GM18517 (cell line): Measurements from ENCODE around the gene MTG1.
"Not testable (repeated sequence)": the region's sequence is repeated elsewhere in the genome, so short reads cannot be mapped to it uniquely, and the experiment has no call there.

Source experiments
- ATAC-seq: cut with Tn5 transposase; IDR thresholded peaks from one replicate; pipeline ENCODE4 v1.9.1; 2021; ENCODE audit warnings: mild to moderate bottlenecking, moderate library complexity; ENCODE audit not compliant: unreplicated experiment

Gene MTG1

GRCh38 chr10:133421336-133422222 is 27.6 kb downstream of the MTG1 start:
- no peak for ATAC-seq

DNA sequence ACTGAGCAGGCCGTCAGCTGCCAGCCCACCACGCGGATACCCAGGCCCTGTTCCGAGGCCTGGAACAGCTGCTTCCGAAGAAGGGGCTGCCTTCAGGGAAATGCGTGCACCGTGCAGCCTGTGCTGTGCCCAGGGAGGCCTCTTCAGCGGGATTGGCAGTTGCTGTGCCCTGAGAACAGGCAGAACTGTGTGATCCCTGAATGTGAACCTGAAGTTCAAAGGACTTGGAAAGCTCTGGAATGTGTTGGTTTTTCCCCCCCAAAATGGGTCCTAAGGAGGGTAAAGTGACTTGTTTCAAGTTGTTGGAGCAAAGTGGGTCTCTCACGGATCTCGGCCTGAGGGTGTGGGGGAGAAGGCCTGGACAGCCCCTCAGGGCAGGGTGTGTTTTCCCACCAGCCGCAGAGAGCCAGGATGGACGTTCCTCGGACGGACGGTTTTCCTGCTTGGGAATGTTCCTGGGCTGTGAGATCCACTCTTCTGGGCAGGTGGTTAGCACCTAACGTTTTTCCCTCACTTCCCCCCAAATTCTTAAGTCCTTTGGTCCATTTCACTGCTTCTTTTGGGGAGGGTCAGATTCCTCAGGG is 28.4 kb downstream of the MTG1 start:
- no peak for ATAC-seq

GRCh38 chr10:133422807-133423771 is 29.1 kb downstream of the MTG1 start:
- no peak for ATAC-seq

GRCh38 chr10:133424102-133424501 is 30.1 kb downstream of the MTG1 start:
- not testable (repeated sequence) for ATAC-seq

GRCh38 chr10:133424601-133425000 is 30.6 kb downstream of the MTG1 start, which contains the start of gene SPRN:
TSS of gene SPRN (minus strand) at chr10:133424625. CDS start at chr10:133423681, 944 bp downstream.
- ATAC-seq: not testable (repeated sequence)

- not testable (repeated sequence) for ATAC-seq
Measured at GRCh38 chr10:133429571-133429970, 35.6 kb downstream of the MTG1 start.

DNA sequence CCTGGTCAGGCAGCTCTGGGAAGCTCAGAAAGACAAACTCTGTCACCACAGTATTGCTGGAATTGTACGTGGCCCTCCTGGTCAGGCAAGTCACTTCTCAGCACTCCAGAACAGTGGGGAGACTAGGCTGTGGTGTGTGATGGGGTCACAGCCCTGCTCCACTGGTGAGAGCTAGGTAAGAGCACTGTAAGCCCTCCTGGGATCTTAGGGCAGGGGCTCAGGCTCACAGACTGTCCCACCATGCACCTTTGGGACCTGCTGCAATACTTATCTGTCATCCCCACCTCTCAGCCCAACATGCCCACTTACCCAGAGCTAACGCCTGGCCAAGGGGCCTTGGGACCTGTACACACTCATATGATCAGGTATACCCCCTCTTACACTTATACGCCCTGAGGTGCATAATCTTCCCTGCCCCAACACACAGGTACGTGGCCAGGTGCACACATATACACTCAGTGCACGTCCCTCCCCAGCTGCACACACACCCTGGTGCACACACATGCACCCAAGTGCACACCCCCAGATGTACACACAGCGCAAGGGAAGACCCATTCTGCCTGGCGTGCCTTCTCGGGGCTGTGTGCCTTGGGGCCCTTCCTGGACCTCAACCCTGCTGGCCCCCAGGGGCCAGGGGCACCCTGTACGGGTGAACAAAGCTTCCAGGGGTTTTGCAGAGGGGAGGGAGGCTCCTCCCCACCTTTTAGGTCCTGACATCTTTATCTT is 38.1 kb downstream of the MTG1 start:
- ATAC-seq: not testable (repeated sequence)

DNA sequence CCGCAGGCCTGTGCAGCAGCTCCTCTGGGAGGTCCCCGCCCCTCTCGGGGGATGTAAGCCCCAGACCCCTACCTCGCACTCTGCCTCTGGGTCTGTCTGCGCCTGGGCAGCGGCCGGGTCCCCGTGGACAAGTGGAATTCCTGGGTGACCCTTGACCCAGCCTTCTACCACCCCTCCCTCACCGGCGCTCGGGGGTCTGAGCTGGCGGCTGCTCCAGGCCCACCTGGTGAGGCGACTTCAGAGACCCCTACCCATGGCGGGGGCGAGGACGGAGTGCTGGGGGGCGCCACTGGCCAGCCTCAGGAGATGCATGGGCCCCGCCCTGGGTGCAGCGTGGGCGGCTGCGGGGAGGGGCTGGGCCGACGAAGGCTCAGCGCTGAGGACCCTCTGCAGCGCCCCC is 38.8 kb downstream of the MTG1 start:
- not testable (repeated sequence) for ATAC-seq

DNA sequence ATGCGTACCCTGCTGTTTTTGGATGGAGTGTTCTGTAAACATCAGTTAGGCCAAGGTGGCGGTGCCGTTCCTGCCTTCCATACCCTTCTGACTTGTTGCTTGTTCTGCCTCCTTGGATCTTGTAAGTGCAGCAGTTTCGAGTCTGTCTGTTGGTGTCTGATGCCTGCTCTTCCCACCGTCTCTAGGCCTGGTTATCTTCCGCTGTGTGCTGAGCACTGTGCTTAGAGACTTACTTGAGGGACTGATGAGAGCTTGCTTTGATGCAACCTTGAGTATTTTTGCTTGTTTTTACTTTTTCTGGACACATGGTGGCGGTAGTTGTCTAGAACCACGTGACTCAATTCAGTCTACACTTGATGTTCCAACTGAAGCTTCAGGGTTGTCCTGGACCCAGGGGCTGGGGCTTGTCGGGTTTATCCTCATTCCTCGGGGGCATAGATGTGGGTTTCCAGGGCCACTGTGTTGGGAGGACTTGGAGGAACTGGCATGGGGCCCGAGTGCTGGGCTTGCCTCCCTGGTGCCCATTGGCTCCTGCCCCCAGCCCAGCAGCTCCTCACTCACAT is 44.8 kb downstream of the MTG1 start:
- no peak for ATAC-seq

DNA sequence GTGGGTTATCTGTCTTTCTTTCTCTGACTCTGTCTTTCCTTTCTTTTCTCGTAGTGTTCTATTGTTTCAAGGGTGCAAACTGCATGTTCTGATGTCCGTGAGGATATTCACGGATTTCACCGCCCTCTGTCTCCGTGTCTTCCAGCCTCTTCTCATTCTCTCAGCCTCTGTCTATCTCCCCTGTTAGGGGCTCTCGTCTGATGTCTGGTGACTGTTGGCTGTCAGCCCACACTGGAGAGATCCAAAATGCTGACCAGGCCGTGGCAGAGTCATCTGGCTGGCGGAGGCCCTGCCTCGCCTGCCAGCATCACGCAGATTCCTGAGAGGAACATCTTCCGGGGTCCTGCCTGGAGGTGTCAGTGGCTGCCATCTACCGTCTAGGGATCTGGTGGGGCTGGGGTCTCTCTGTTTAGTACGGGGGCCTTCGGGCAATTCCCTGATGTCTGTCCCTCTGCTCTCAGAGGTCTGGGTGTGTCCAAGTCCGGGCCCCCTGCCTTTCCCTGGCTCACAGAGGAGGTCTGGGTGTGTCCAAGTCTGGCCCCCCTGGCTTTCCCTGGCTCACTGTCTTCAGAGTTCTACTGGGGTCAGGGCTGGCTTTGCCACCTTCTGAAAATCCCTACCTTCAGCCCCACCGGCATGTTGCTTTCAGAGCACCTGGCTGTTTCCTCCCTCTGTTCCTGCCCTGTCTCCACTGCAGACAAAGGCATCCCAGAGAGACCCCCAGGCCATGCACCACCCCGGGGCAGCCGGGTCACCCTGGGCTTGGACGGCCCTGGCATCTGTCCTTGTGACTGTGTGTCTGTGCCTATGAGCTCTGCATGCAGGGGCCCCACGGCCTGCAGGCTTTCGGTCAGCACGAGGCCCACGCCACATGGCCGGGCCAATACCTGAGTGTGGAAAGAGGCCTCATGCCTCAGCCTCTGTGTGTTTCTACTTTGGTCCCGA is 45.8 kb downstream of the MTG1 start:
- no peak for ATAC-seq

DNA sequence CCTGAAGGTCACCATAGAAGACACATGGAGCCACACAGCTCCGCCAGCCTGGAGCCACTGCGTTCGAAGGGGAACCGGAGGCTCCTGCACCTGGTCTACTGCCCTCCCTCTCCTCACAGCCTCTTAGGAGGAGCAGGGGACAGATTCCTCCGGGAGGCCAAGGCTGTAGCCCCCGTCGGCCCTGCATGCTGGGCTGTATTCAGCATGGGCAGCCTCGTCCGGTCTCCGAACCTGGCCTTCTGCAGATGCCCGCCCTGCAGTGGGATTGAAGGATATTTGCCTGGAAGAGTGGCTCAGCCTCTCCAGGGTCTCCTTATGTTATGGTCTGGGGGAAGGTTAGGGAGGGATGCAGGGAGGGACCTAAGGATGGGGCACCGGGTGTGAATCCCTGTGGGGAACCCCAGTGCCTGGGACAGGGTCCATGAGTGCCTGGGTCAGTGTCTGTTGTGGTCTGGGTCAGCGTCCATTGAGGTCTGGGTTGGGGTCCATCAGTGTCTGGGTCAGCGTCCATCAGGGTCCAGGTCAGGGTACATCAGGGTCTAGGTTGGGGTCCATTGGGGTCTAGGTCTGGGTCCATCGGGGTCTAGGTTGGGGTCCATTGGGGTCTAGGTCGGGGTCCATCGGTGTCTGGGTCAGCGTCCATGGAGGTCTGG is 46.8 kb downstream of the MTG1 start:
- no peak for ATAC-seq

DNA sequence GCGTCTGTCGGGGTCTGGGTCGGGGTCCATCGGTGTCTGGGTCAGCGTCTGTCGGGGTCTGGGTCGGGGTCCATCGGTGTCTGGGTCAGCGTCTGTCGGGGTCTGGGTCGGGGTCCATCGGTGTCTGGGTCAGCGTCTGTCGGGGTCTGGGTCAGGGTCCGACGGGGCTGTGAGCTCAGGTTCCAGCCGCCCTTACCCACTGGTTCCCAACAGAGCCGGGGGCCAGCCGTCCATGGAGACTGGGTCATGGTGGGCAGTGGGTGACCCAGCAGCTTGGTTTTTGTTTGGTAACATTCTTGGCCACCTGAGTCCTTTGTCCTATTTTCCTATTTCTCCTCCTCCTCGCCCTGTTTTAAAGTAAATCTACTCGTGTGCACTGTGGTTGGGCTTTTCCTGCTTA is 47.4 kb downstream of the MTG1 start:
- not testable (repeated sequence) for ATAC-seq

DNA sequence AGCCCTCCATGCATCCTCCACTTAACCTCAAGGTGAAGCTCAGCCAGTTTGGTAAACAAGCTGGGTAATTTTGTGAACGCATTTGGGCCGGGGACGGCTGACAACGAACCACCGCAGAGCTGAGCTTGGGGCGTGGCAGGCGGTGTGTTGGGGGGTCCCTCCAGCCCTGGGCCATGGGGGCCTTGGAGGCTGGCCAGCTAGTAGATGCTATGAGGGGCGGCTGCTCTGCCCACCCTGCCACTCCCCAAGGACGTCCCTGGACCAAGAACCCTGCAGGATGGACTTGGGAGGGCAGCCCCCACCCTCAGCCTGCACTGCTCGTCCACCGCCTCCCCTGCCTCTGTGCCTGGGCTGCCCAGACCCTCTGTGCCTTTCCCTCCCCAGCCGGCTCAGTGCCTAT is 47.8 kb downstream of the MTG1 start:
- no peak for ATAC-seq

DNA sequence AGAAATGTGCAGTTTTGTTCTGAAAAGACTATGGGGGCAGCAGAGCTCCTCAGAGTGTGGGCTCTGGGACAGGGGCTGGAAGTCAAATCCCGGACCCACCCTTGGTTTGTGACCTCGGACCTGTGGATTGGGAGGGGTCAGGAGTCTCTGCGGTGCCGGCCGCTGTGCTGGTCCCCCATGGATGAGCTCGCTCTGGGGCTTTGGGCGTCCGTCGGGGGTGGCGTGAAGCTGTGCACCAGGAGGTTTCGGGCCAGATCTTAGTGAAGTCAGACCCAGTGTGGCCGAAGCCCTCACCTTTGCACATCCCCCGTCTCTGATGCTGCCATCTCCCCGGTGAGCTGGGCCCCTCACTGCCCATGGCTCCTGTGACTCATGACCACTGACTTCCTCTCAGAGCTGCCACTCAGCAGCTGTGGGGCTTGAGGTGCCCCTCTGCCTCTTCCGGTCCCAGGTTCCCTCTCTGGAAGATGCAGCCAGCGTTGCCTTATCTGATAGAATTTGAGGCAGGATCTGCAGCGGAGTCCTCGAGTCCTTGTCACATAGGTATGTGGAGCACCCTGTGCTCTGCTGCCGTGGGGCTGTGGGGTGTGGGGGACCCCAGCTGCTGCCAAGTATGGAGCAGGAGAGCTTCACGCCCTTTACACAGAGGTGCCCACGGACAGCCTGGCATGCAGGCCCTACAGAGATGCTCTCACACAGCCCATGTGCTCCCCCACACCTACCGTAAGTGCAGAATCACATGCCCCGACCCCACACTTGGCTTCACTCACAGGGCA is 48.4 kb downstream of the MTG1 start:
- ATAC-seq: no peak

DNA sequence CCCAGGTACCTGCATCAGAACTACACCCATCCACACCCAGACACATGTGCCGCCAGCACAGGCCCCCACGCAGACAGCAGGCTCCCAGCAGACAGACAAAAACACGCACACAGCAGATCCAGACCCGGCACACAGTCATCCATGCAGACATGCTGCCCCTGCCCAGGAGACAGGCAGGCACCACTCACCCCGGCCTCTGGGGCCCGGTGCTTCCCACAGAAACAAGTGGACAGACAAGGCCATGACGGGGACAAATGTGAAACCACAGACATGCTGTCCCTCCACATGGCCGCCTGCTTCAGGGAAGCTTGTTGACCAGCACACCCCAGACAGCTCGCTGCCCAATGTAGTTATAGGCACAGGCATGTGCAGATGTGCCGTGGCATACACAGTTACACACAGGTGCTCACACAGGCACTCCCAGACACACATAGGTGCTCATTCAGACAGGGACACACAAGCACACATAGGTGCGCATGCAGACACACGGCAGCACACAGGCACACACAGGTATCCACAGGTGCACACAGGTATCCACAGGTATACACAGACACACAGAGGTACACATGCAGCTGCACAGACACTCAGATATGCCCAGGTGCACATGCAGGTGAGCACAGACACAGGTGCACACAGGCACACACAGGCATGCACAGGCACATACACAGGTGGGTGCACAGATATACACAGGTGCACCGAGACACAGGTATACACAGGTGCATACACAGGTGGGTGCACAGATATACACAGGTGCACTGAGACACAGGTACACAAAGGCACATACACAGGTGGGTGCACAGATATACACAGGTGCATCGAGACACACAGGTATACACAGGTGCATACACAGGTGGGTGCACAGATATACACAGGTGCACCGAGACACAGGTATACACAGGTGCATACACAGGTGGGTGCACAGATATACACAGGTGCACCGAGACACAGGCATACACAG is 49.3 kb downstream of the MTG1 start:
- no peak for ATAC-seq
